Lower leg skin (tissue), 4 donors: ENCODE results near the gene ATG101. TPM values are rescaled to one million over a fixed set of nuclear protein-coding genes. Genes with fewer than 3 reads are reported as not detected.

ENCODE experiments used
- DNase-seq, 2 donors: peaks; one replicate each; pipeline ENCODE4 v3.0.0-alpha.2; 2019; ENCODE audit warnings: low spot score in 2 of 2
- H3K4me3 ChIP-seq: fragments of 200-600 bp; sonication (generic); 2 replicates; pipeline ENCODE4 v1.5.1; 2017; ENCODE audit warnings: mild to moderate bottlenecking, low read depth; ENCODE audit not compliant: poor library complexity, severe bottlenecking
- CTCF ChIP-seq, 3 donors: fragments of 450-650 bp; IDR thresholded peaks; one replicate each; pipeline ENCODE4 v1.5.1; 2016; ENCODE audit warnings: antibody characterized with exemption in 3 of 3, mild to moderate bottlenecking in 3 of 3, moderate library complexity in 2 of 3
- POLR2A ChIP-seq, 2 donors: fragments of 450-650 bp; IDR thresholded peaks; one replicate each; pipeline ENCODE4 v1.6.1; 2016 to 2017; ENCODE audit warnings: antibody characterized with exemption in 2 of 2, mild to moderate bottlenecking in 1 of 2, moderate library complexity in 1 of 2
- WGBS, 2 donors: methylation state at CpG; one replicate each; pipeline ENCODE4 v1.1.5; 2018; 5-methylcytosine and 5-hydroxymethylcytosine counted together
- intact Hi-C: fragments of 100-400 bp; cut with DNase I; formaldehyde crosslinking; loops from one replicate; pipeline ENCODE4 v1.15.0; 2023; ENCODE audit warnings: low total_unique reads
- total RNA-seq, 4 donors: library from RNA; depleted of rRNA; stranded (reverse); fragments of >200 nt; gene quantifications; one replicate each; pipeline ENCODE4 v1.1.0, GENCODE V29; 2016

Gene ATG101
- total RNA-seq, 4 donors from 2014 or later = 42.6 to 71.6 (median 55.2) TPM

DNA sequence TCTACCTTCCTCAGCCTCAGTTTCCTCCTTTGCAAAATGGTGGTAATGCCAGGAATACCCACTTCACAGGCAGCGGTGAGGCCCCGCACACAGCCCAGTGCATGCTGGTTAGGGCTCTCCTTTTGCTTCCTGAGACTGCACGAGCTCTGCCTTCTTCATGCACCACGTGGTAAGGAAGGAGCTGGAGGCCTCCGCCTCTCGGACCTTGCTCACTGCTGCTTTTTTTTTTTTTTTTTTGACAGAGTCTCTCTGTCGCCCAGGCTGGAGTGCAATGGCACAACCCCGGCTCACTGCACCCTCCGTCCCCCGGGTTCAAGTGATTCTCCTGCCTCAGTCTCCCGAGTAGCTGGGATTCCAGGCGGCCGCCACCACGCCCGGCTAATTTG is 44.9 kb upstream of the ATG101 start:
- intact Hi-C loops = loop anchor here (2.0 to 5.0 kb wide), 2 partner anchors 57 to 96 kb away; no protein-coding TSS in a partner anchor
- H3K4me3 ChIP-seq = no peak overlapping the region
- TF ChIP-seq CTCF (IDR thresholded peaks at IDR 0.05) (no peak), POLR2A (IDR thresholded peaks at IDR 0.05) (no peak)
- DNase-seq = no peak
- 72 to 82% methylated on average over 15 of the region's 15 CpGs for WGBS, 2 donors

DNA sequence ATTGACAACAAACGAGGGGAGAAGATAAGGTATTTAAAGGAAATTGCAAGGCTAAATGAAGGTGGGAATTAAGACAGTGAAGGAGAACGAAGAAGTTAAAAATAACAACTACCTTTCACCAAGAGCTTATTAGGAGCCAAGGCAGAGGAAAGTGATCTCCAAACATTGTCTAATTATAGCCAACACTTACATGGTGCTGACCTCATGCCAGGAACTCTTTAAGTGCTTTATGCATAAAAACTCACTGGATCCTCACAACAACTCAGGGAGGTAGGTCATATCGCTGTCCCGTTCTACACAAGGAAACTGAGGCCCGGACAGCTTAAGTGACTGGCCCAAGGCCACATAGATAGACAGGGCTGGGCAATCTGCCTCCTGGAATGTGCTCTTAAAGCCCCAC is 43.5 kb upstream of the ATG101 start:
- 42 to 53% methylated on average over 5 of the region's 5 CpGs for WGBS, 2 donors
- intact Hi-C loops = loop anchor here (5.0 kb wide), 1 partner anchor 56 kb away; no protein-coding TSS in a partner anchor
- TF ChIP-seq POLR2A (IDR thresholded peaks at IDR 0.05) (no peak), CTCF (IDR thresholded peaks at IDR 0.05) (no peak)
- H3K4me3 ChIP-seq = no peak overlapping the region
- DNase-seq = no peak

DNA sequence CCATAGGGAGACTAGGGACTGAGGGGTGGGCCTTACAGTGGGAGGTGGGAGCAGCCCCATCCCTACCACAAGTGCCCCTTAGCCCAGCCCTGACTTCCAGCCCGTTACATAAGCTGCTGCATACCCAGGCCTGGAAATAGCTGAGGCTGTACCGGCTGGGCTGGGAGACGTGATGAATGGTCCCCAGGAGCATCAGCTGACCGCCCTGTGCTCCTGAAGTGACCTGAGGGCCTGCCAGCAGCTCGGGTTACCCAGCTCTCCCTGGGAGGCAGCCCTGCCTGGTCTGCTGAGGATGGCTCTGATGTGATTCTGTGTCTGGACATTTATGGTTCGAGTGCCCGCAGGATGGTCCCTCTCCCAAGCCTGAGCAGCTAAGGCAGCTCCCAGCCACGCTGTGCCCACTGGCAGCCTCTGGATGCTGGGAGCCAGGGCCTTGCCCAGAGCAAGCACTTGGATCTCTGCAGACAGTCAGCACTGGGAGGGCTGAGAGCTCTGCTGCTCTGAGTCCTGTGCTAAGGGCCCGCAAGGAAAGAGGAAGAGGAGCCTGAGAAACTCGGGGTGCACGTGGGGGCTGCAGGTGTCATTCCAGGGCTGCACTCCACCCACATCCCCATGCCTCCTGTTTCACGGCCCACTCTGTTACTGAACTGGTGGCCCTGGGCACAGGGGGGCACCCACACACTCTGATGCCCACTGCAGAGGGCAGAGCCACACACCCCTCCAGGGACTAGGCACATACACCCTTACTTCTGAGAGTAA is 42.5 kb upstream of the ATG101 start:
- intact Hi-C loops = loop anchor here (5.0 kb wide), 1 partner anchor 55 kb away; no protein-coding TSS in a partner anchor
- H3K4me3 ChIP-seq = no peak overlapping the region
- TF ChIP-seq POLR2A (IDR thresholded peaks at IDR 0.05) (no peak), CTCF (IDR thresholded peaks at IDR 0.05) (no peak)
- no peak for DNase-seq
- 87 to 90% methylated on average over 11 to 12 of the region's 12 CpGs for WGBS, 2 donors

DNA sequence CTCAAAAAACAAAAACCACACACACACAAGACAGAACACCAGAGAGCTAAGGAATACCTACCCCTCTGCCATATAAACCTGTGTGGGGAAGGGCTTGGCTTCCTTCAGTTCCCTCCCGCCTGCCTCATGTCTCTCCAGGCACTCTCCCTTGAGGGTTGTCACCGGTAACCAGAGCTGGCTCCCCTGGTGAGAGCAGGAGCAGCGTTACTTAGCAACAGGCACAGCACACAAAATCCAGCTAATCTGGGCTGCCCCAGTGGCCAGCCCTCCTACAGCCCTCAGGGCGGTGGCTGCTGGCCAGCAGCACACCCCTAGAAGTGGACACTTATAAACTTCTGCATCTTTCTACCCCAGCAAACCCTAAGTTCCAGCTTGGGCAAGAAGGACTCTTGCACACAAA is 40.1 kb upstream of the ATG101 start:
- no peak for DNase-seq
- TF ChIP-seq POLR2A (IDR thresholded peaks at IDR 0.05) (no peak), CTCF (IDR thresholded peaks at IDR 0.05) (no peak)
- 53 to 61% methylated on average over 4 of the region's 4 CpGs for WGBS, 2 donors
- intact Hi-C loops = loop anchor here (5.0 kb wide), 1 partner anchor 53 kb away; no protein-coding TSS in a partner anchor
- H3K4me3 ChIP-seq = no peak overlapping the region

- H3K4me3 ChIP-seq = no peak overlapping the region
- DNase-seq = peak; percentile 86 to 94
- WGBS, 2 donors = 4 to 5% methylated on average over 5 of the region's 5 CpGs
- no peak for TF ChIP-seq POLR2A (IDR thresholded peaks at IDR 0.05)
- TF ChIP-seq CTCF (IDR thresholded peaks at IDR 0.05) = no peak
- intact Hi-C loops = no loop called here
These were observed 37.4 kb upstream of the ATG101 start for GRCh38 chr12:52032446-52032803.
